A549 treated with AZD2906 at 1 μM for 4 hours (cell line): Measurements from ENCODE around the gene NDRG3. TPM values are rescaled to one million over a fixed set of nuclear protein-coding genes. Genes with fewer than 3 reads are reported as not detected.

Experiments used
- total RNA-seq: library from RNA; stranded (reverse); fragments of 200-300 nt; extraction: Qiagen RNA extraction; gene quantifications from 5 replicates; pipeline ENCODE4 v1.2.3, GENCODE V29; 2022

Gene NDRG3
- 18.4 to 21.1 TPM (median 20.2 TPM) in 5 replicates for total RNA-seq

DNA sequence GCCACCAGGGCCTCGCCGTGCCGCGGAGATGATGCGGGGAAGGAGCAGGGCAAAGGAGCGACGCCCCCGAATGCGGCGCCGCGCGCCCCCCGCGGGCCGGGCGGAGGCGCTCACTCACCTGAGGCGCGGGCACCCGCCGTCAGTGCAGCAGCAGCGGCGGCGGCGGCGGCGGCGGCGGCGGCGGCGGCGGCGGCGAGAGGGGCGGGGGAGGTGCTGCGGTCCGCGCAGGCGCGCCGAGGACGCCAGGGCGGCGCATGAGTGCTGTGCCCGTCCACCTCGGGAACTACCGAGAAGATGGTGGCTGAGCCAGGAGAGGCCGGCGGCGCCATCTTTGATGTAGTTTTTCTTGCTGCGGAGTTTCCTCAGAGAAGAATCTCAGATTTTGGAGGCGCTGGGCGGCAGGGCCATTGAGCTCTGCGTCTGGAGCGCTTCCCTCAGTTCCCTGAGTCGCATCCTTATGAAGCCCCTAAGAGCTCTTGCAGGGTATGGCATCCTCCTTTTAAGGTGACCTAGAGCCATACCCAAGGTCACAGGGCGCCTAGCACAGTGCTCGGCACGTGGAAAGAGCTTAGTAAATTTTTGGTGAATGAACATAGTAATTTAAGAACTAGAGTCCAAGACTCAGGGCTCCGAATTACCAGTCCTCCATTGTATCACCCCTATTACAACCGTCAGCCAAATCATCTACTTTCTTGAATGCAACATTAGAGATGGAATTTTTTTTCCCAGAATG is at the start of gene NDRG3:
TSS of gene NDRG3 (minus strand) at position 164 of the 733 bp plus-strand sequence. CDS start 24,355 bp downstream, outside the sequence.

DNA sequence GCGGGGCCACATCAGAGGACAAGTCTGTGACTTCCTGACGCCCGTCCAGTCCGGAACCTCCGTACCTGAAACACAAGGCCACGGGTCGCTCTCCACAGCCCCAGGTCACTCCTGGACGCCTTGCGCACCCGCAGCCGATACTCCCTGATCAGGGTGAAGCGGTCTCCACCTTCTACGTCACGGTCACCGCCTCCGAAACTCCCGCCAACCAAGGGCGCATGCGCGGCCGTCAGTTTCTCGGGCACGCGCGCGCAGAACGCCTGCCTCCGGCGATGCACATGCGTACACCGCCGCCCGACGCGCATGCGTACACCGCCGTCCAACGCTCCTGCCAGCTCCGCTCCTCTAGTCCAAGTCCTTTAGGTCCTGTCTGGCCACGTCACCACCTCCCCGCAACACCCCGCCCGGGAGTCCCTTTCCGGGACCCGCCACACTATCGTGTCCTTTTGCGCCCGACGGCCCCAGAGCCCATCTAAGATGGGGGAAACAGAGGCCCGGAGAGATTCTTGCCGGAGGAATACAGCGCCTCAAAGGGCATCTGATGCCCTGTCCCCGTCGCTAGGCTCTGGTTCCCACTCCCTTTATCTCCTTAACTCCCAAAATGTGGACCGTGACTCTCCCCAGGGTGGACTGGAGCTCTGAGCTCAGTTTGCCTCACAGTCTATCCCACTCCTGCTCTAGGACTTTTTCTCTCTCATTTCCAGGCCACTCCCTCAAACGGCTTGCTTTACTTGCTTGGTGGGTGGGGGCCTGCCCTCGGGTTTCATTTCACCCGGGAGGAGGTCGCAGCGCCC is 27.9 kb upstream of the NDRG3 start, which contains the start of gene DSN1:
TSS of gene DSN1 (minus strand) at position 167 of the 794 bp plus-strand sequence. CDS start 2,305 bp downstream, outside the sequence.

DNA sequence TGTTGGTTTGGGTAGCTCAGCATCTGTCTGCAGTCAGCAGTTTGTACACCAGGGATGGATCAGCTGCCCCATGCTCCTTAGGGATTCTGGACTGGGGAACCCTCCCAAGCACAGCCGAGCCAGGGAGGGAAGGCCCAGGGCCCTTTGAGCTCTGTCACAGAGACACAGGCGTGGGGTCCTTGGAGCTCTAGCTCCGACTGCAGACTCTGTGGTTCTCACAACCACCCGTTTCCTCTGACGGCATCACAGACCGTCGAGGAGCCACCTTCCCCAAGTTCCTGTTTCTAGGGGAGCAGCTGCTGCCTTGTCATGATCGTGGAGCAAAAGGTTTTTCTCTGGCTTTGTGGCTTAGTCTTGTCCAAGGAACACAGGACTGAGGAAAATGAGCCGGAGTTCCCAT is 99.9 kb downstream of the NDRG3 start, which contains the start of gene SLA2:
TSS of gene SLA2 (minus strand) at position 199 of the 400 bp plus-strand sequence. CDS start 4,861 bp downstream, outside the sequence.

DNA sequence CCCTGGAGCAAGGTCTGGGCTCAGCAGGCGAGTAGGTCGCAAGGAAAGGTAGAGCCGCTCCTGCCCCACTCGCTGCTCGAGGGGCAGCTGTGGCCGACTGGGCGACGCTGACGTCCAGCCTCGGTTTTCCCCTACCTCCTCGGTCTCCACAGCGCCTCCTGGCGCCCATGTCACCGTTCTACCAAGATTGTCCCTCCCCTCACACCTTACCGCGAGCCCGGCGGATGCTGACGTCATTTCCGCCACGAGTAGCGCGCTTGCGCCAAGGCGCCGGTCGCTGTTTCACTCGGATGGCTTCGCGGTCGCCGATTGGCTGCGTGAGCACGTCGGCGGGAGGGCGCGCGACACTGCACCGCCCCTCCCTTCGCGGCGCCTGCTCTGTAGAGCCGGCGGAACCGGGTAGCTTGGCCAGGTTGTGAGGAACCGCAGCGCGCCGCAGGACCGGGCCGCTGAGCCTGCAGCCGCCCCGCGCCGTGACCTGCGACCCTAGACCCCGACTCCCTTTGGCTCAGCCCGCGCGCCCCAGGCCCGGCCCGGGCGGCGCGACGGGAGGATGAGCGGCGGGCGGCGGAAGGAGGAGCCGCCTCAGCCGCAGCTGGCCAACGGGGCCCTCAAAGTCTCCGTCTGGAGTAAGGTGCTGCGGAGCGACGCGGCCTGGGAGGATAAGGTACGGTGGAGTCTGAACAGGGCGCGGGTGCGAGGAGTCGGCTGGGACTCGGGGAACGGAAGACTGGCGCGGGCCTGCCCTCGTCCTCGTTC is 140.3 kb downstream of the NDRG3 start, which contains the start of gene RAB5IF:
TSS of gene RAB5IF (plus strand) at position 381 of the 759 bp plus-strand sequence. CDS start at position 554, 173 bp downstream.

Other genes with a start within 250 kb of the NDRG3 start
- gene MYL9, start 204.6 kb downstream of the NDRG3 start, total RNA-seq, result 15.5 to 27.1 TPM (median 20.2 TPM) in 5 replicates
- 3.1 to 4.3 TPM (median 3.7 TPM) in 5 replicates for gene TGIF2, start 172.5 kb downstream of the NDRG3 start, total RNA-seq
- 182 to 280 TPM (median 254 TPM) in 5 replicates for gene RAB5IF, start 140.3 kb downstream of the NDRG3 start, total RNA-seq
- gene SLA2, start 99.9 kb downstream of the NDRG3 start, total RNA-seq, result 0.06 to 0.15 TPM (median 0.13 TPM) in 5 replicates
- gene DSN1, start 27.7 kb upstream of the NDRG3 start, total RNA-seq, result 22.4 to 28.3 TPM (median 24.6 TPM) in 5 replicates
- gene TLDC2, start 130.0 kb upstream of the NDRG3 start, total RNA-seq, result not detected in 5 replicates
- gene SAMHD1, start 205.6 kb upstream of the NDRG3 start, total RNA-seq, result 8.3 to 11.5 TPM (median 9.3 TPM) in 5 replicates